Astrocyte of the cerebellum (primary cell): ENCODE data around the gene PPP3CA.

Experiments
- DNase-seq: peaks from one replicate; pipeline ENCODE4 v3.0.0-alpha.2; 2011; ENCODE audit warnings: low read depth
- H3K4me3 ChIP-seq: 2 replicates; pipeline ENCODE4 v1.5.1; 2011; ENCODE audit warnings: mild to moderate bottlenecking, low read depth, low read length, moderate library complexity
- CTCF ChIP-seq: IDR thresholded peaks from 2 replicates; pipeline ENCODE4 v1.5.1; 2012; ENCODE audit warnings: low read length, low read depth, moderate library complexity, mild to moderate bottlenecking; ENCODE audit errors: missing control alignments
- in situ Hi-C: cut with HindIII; loops from 2 replicates; pipeline ENCODE4 v1.10.0; 2017; ENCODE audit warnings: low sequenced_read_pairs

PPP3CA gene

DNA sequence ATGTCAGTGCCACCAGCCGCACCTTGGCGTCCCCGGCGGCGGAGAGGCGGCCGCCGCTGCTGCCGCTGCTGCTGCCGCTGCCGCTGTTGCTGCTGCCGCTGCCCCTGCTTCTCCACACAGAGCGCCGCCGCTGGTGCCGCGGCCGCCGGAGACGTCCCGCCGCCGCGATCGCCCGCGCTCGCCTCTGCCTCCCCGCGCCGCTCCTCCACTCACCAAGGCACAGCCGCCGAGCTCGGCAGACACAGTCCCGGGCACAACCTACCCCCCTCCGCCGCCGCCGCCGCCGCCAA, at the start of gene PPP3CA:
TSS of gene PPP3CA (minus strand) at position 260 of the 290 bp plus-strand sequence.
- in situ Hi-C loops: no loop called here
- peak within 1 kb of the TSS; percentile 79 for H3K4me3 ChIP-seq
- no peak for TF ChIP-seq CTCF
- DNase-seq: no peak

GRCh38 chr4:101393256-101393655, 45.9 kb upstream of the PPP3CA start:
- in situ Hi-C loops: no loop called here
- TF ChIP-seq CTCF: no peak
- H3K4me3 ChIP-seq: no peak overlapping the region
- DNase-seq: peak; percentile 31

DNA sequence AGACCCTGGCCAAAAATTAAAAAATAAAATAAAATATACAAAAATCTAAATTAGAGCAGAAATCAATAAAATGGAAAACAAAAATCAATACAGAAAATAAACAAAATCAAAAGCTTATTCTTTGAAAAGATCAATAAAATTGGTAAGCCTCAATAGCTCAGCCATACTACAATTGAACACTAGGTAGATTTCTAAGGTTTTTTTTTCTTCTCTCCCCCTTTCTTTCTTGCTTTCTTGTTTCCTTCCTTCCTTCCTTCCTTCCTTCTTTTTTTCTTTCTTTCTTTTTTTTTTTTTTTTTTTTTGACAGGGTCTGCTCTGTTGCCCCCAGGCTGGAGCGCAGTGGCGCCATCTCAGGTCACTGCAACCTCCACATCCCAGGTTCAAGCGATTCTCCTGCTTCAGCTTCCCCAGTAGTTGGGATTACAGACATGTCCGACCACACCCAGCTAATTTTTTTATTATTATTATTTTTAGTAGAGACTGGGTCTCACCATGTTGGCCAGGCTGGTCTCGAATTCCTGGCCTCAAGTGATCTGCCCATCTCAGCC, 23.4 kb upstream of the PPP3CA start:
- DNase-seq: no peak
- in situ Hi-C loops: no loop called here
- TF ChIP-seq CTCF: no peak
- H3K4me3 ChIP-seq: no peak overlapping the region

DNA sequence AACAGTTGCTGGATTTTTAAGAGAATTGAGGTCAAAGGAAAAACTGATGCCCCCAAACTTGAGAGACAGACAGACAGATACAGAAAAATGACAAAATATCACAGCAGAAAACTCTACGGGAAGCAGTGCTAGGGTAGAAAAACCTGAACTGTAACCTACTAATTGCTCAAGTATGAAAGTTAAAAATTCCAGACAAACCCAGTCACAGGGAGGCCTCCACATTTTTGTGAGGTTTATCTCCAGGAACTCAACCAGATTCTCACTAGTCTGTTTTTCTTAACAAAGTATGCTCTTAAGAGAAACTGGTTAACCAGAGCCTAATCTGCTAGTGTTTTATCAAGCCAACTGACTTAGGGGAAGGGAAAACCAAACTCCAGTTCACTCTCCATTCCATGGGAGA, 19.9 kb upstream of the PPP3CA start:
- no peak overlapping the region for H3K4me3 ChIP-seq
- no peak for TF ChIP-seq CTCF
- in situ Hi-C loops: no loop called here
- DNase-seq: peak; percentile 59

GRCh38 chr4:101366331-101366730, 19.0 kb upstream of the PPP3CA start:
- no peak for TF ChIP-seq CTCF
- in situ Hi-C loops: no loop called here
- no peak for DNase-seq
- no peak overlapping the region for H3K4me3 ChIP-seq

DNA sequence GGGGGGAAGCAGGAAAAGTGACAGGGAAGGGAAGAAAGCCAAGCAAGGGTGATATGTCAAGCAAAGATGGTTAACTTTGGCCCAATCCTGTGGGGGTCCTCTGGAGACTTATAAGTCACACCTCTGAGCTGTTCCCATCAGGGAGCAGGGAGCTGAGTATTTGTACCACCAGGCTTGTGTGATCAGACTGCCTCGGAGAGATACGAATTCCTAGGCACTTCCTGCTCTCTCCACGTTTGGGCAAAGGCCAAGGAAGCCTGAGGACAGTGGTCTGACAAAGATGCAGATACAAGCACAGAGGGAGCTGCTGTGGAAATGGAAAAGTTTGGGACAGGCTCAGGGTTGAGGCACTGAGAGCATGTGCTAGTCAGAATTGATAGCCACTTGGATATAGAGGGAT, 10.4 kb upstream of the PPP3CA start:
- DNase-seq: no peak
- no peak for TF ChIP-seq CTCF
- no peak overlapping the region for H3K4me3 ChIP-seq
- in situ Hi-C loops: no loop called here

DNA sequence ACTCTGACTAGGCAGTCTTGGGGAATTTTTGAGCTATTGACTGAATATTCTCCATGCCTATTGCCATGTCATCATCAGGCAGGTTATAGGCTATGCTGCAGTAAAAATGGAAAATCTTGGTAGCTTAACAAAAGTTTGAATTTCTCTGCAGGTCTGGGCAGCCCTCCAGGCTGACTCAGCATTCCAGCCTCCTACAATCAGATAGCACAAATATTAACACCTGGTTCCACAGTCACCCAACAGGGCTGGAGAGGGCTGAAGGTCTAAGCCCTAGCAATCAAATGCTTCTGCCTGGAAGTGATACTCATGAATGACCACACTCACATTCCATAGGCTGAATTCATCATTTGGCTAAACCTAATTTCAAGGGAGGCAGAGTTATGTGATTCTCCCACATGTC, 9.6 kb upstream of the PPP3CA start:
- TF ChIP-seq CTCF: no peak
- H3K4me3 ChIP-seq: no peak overlapping the region
- DNase-seq: peak; percentile 86
- in situ Hi-C loops: no loop called here
